OCI-LY1 (cell line): ENCODE measurements around the gene FABP1.

Source experiments
- H2AFZ ChIP-seq: fragments of 200-600 bp; sonication (generic), shearing (Covaris generic); 2 replicates; pipeline ENCODE4 v1.6.0; 2014; ENCODE audit warnings: antibody characterized with exemption, mild to moderate bottlenecking, low read length
- H3F3A ChIP-seq: fragments of 200-600 bp; sonication (generic), shearing (Covaris generic); 2 replicates; pipeline ENCODE4 v1.6.0; 2014; ENCODE audit warnings: mild to moderate bottlenecking, antibody characterized with exemption, low read length, moderate library complexity; ENCODE audit not compliant: insufficient read depth
- H3K27ac ChIP-seq: fragments of 200-600 bp; sonication (generic); 2 replicates; pipeline ENCODE4 v1.5.1; 2014; ENCODE audit warnings: low read length, mixed run types, mild to moderate bottlenecking, low read depth; ENCODE audit not compliant: poor library complexity, severe bottlenecking
- H3K27me3 ChIP-seq: fragments of 200-600 bp; sonication (generic); 2 replicates; pipeline ENCODE4 v1.6.0; 2014; ENCODE audit warnings: antibody characterized with exemption, mild to moderate bottlenecking, low read length, moderate library complexity; ENCODE audit not compliant: insufficient read depth
- H3K36me3 ChIP-seq: fragments of 200-600 bp; sonication (generic); 2 replicates; pipeline ENCODE4 v1.6.1; 2014; ENCODE audit warnings: mild to moderate bottlenecking, antibody characterized with exemption, low read length, moderate library complexity, mixed read lengths; ENCODE audit not compliant: insufficient read depth
- H3K4me1 ChIP-seq: fragments of 200-600 bp; sonication (generic); 2 replicates; pipeline ENCODE4 v1.5.1; 2014; ENCODE audit warnings: mild to moderate bottlenecking, low read length, moderate library complexity; ENCODE audit not compliant: insufficient read depth, severe bottlenecking
- H3K4me2 ChIP-seq: fragments of 200-600 bp; sonication (generic), shearing (Covaris generic); 2 replicates; pipeline ENCODE4 v1.6.1; 2014; ENCODE audit warnings: low read length
- H3K4me3 ChIP-seq: fragments of 200-600 bp; sonication (generic); 2 replicates; pipeline ENCODE4 v1.5.1; 2014; ENCODE audit warnings: low read length, low read depth, mild to moderate bottlenecking, mixed read lengths; ENCODE audit not compliant: poor library complexity, severe bottlenecking
- H3K79me2 ChIP-seq: fragments of 200-600 bp; shearing (Covaris generic); 2 replicates; pipeline ENCODE4 v1.6.1; 2016; ENCODE audit warnings: mixed run types, low read length, mixed read lengths; ENCODE audit not compliant: insufficient read depth
- H3K9ac ChIP-seq: fragments of 200-600 bp; sonication (generic), shearing (Covaris generic); 2 replicates; pipeline ENCODE4 v1.6.1; 2014; ENCODE audit warnings: mild to moderate bottlenecking, low read length, mixed read lengths
- H3K9me2 ChIP-seq: fragments of 200-600 bp; sonication (generic), shearing (Covaris generic); 2 replicates; pipeline ENCODE4 v1.6.1; 2014; ENCODE audit warnings: low read depth, mild to moderate bottlenecking, low read length, mixed read lengths
- H3K9me3 ChIP-seq: fragments of 200-600 bp; shearing (Covaris generic); 2 replicates; pipeline ENCODE4 v1.6.1; 2014; ENCODE audit warnings: low read length, mixed read lengths
- H4K20me1 ChIP-seq: fragments of 200-600 bp; sonication (generic), shearing (Covaris generic); 2 replicates; pipeline ENCODE4 v1.6.0; 2016; ENCODE audit warnings: mild to moderate bottlenecking, low read length; ENCODE audit not compliant: insufficient read depth
- EZH2 ChIP-seq: fragments of 200-600 bp; sonication (generic), shearing (Covaris generic); IDR thresholded peaks from 2 replicates; pipeline ENCODE4 v1.8.0; 2017; ENCODE audit warnings: borderline replicate concordance, mixed run types, mild to moderate bottlenecking, antibody characterized with exemption, low read length, moderate library complexity, mixed read lengths
- TF ChIP-seq, protein P1 (sequence below): fragments of 200-600 bp; sonication (generic), shearing (Covaris generic); IDR thresholded peaks from 2 replicates; pipeline ENCODE4 v1.5.1; 2017; ENCODE audit warnings: mild to moderate bottlenecking, antibody characterized with exemption, low read length, moderate library complexity, mixed read lengths

Gene FABP1

DNA sequence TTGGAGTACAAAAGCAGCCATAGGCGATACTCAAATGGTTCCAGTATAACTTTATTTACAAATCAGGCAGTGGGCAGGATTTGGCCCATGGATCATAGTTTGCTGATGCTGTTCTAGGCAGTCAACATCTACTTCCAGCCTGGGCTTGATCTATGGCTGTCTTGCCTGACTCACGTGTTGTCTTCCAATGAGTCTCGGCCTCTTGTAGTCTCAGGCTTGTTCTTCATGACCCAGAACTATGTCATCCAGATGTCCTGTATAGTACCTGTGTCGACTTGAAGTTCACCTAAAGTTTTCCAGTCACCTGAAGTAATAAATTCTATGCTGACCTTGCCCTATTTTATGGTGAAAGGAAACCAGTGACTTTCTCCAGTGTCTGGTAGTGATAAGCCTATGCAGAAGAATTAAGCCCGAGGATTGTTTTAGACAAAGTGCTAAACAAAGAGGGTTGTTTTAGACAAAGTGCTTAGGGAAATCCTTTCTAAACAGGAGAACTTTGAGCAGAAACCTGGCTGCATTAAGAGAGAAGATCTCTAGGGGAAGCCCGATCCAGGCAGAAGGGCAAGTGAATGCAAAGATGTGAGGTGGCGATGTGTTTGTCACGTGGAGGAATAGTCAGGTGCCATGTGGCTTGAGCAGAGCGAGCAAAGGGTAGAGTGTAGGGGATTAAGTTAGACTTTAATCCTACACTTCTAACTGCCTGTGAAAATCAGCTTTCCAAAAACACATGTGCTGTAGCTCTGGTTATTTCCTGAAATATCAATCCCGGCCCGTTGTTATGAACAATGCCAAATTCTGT lies 33.8 kb upstream of the FABP1 start:
- Histone ChIP-seq H3K9me2 (no peaks in the 10 kb centered on the region), H3K4me3 (no peak overlapping the region), H4K20me1 (no peaks in the 10 kb centered on the region), H3K79me2 (no peaks in the 10 kb centered on the region), H3K9ac (no peak overlapping the region), H3K36me3 (no peaks in the 10 kb centered on the region), H3K27ac (no peak overlapping the region), H2AFZ (no peak overlapping the region), H3K27me3 (no peaks in the 10 kb centered on the region), H3F3A (no peaks in the 10 kb centered on the region), H3K4me2 (no peak overlapping the region), H3K4me1 (no peaks in the 10 kb centered on the region), H3K9me3 (no peaks in the 10 kb centered on the region)
- TF ChIP-seq, protein P1, sequence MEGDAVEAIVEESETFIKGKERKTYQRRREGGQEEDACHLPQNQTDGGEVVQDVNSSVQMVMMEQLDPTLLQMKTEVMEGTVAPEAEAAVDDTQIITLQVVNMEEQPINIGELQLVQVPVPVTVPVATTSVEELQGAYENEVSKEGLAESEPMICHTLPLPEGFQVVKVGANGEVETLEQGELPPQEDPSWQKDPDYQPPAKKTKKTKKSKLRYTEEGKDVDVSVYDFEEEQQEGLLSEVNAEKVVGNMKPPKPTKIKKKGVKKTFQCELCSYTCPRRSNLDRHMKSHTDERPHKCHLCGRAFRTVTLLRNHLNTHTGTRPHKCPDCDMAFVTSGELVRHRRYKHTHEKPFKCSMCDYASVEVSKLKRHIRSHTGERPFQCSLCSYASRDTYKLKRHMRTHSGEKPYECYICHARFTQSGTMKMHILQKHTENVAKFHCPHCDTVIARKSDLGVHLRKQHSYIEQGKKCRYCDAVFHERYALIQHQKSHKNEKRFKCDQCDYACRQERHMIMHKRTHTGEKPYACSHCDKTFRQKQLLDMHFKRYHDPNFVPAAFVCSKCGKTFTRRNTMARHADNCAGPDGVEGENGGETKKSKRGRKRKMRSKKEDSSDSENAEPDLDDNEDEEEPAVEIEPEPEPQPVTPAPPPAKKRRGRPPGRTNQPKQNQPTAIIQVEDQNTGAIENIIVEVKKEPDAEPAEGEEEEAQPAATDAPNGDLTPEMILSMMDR, result no peak
- TF ChIP-seq EZH2, result no peak

DNA sequence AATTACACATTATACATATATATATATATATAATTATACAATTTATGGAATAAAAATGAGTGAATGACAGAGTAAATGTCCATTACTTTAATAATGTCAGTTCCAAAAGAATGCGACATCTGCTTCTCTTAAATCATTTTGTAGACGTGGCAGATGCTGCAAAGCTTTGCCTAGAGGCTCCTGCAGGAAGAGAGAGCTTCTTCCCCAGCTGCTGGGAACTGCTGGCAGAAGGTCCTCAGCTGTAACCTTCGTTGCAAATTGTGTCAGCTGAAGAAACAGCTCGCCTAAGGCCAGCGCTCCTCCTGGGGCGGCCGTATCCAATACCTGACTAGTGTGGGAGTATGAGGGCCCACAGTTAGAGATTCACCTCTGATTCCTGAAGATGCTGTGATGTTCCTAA lies 32.7 kb upstream of the FABP1 start:
- H3K4me2 ChIP-seq, result no peak overlapping the region
- no peak overlapping the region for H2AFZ ChIP-seq
- no peak overlapping the region for H3K4me3 ChIP-seq
- H3F3A ChIP-seq, result no peaks in the 10 kb centered on the region
- no peaks in the 10 kb centered on the region for H4K20me1 ChIP-seq
- no peaks in the 10 kb centered on the region for H3K79me2 ChIP-seq
- no peak overlapping the region for H3K9ac ChIP-seq
- no peak for TF ChIP-seq EZH2
- TF ChIP-seq, protein P1, result no peak
- no peaks in the 10 kb centered on the region for H3K27me3 ChIP-seq
- H3K4me1 ChIP-seq, result no peaks in the 10 kb centered on the region
- H3K27ac ChIP-seq, result no peak overlapping the region
- no peaks in the 10 kb centered on the region for H3K9me2 ChIP-seq
- H3K9me3 ChIP-seq, result no peaks in the 10 kb centered on the region
- H3K36me3 ChIP-seq, result no peaks in the 10 kb centered on the region

DNA sequence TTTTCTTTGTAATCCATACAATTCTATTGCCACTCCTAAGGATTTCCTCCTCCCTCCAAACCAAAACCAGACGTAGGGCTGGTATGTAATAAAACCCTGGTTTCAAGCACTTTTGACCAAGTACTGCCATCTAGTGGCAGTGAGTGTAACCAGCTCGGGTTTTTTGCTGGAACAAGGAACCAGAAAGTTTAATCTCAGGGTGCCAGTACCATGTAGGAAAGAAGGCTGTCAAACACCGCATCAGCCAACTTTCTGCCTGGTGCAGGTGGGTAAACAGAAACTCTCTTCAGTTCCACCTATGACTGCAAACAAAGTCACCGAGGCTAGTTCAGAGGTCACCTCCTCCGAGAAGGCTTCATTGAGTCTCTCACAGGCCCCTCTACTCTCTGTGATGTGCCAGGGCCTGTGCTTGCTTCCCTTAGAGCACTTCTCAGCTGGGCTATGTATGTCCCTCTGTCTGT lies 32.1 kb upstream of the FABP1 start:
- H3K79me2 ChIP-seq, result no peaks in the 10 kb centered on the region
- no peaks in the 10 kb centered on the region for H3K9me2 ChIP-seq
- H3K27me3 ChIP-seq, result no peaks in the 10 kb centered on the region
- no peaks in the 10 kb centered on the region for H3K36me3 ChIP-seq
- TF ChIP-seq EZH2, result no peak
- TF ChIP-seq, protein P1, result peak; percentile 90
- no peak overlapping the region for H3K27ac ChIP-seq
- H3F3A ChIP-seq, result no peaks in the 10 kb centered on the region
- no peak overlapping the region for H3K9ac ChIP-seq
- no peak overlapping the region for H3K4me2 ChIP-seq
- no peak overlapping the region for H2AFZ ChIP-seq
- no peaks in the 10 kb centered on the region for H4K20me1 ChIP-seq
- H3K4me1 ChIP-seq, result no peaks in the 10 kb centered on the region
- no peaks in the 10 kb centered on the region for H3K9me3 ChIP-seq
- no peak overlapping the region for H3K4me3 ChIP-seq
